ENCODE results near the gene ZAR1L.

DNA sequence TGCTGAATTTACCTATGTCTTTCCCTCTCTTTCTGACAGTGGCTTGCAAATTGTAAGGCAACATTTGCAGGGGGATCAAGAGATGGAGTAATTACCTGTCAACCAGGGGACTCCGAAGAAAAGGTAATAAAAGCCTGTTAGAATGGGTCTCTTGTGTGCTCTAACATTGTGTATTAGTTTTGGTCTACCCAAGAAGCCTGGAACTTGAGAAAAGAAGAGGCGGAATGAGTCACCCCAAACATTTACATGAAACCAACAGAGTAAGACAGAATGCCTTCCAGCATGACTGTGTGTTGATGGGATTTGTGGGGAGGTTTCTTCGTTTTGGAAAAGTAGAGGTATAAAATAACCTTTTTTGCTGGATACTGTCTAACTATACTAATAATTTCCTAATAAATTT lies 36.7 kb downstream of the ZAR1L start:
- no peak for TF ChIP-seq POLR2A (IDR thresholded peaks at IDR 0.05; ENCODE audit: low read length)
- TF ChIP-seq, protein P1, sequence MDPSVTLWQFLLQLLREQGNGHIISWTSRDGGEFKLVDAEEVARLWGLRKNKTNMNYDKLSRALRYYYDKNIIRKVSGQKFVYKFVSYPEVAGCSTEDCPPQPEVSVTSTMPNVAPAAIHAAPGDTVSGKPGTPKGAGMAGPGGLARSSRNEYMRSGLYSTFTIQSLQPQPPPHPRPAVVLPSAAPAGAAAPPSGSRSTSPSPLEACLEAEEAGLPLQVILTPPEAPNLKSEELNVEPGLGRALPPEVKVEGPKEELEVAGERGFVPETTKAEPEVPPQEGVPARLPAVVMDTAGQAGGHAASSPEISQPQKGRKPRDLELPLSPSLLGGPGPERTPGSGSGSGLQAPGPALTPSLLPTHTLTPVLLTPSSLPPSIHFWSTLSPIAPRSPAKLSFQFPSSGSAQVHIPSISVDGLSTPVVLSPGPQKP (IDR thresholded peaks at IDR 0.05; ENCODE audit: low read depth, low read length): no peak
- TF ChIP-seq MAFK (IDR thresholded peaks at IDR 0.05; ENCODE audit: partially characterized antibody): no peak
- no peak for TF ChIP-seq POLR2AphosphoS2 (conservative IDR thresholded peaks at IDR 0.05; ENCODE audit: low read length)
- no peak for TF ChIP-seq MAZ (IDR thresholded peaks at IDR 0.05; ENCODE audit: borderline replicate concordance, low read depth, low read length)

Data from A549 (cell line).